ENCODE results near the gene PLEKHG4.

- TF ChIP-seq POLR2A (IDR thresholded peaks at IDR 0.05; ENCODE audit: low read length) (no peak), GATA1 (IDR thresholded peaks at IDR 0.05; ENCODE audit: low read depth, low read length) (no peak)
Measured at GRCh38 chr16:67237396-67238277, 41.7 kb upstream of the PLEKHG4 start.
